Measurements from ENCODE around the gene VHLL. TPM values are rescaled to one million over a fixed set of nuclear protein-coding genes. Genes with fewer than 3 reads are reported as not detected.

VHLL gene
- total RNA-seq, 4 donors from 2014 or later: not detected

GRCh38 chr1:156295391-156295947 is 3.6 kb downstream of the VHLL start, which contains the start of gene GLMP:
TSS of gene GLMP (minus strand) at chr1:156295679. CDS start at chr1:156295645, 34 bp downstream.
- WGBS, 2 donors: 0 to 1% methylated on average over 17 of the region's 17 CpGs
- peak within 1 kb of the TSS; percentile 76 for H3K4me3 ChIP-seq (ENCODE audit: low read depth, poor library complexity, severe bottlenecking)

GRCh38 chr1:156293895-156294294 is 5.2 kb downstream of the VHLL start:
- no peak for TF ChIP-seq POLR2A (IDR thresholded peaks at IDR 0.05)
- TF ChIP-seq CTCF (IDR thresholded peaks at IDR 0.05): no peak
- WGBS, 2 donors: 89 to 93% methylated on average over 9 of the region's 9 CpGs
- no peak overlapping the region for H3K4me3 ChIP-seq (ENCODE audit: low read depth, poor library complexity, severe bottlenecking)
- intact Hi-C loops (cut with DNase I; ENCODE audit: low total_unique reads): no loop called here
- no peak for DNase-seq (ENCODE audit: low spot score in 2 of 2)

More at GRCh38 chr1:156295391-156295947, 3.6 kb downstream of the VHLL start, which contains the start of gene GLMP:
- intact Hi-C loops (cut with DNase I; ENCODE audit: low total_unique reads): no loop called here
- no peak for TF ChIP-seq POLR2A (IDR thresholded peaks at IDR 0.05)
- no peak for TF ChIP-seq CTCF (IDR thresholded peaks at IDR 0.05)
- DNase-seq (ENCODE audit: low spot score in 2 of 2): peak; percentile 74 to 94

GRCh38 chr1:156293098-156293434 is 6.0 kb downstream of the VHLL start:
- no peak overlapping the region for H3K4me3 ChIP-seq (ENCODE audit: low read depth, poor library complexity, severe bottlenecking)
- no peak for DNase-seq (ENCODE audit: low spot score in 2 of 2)
- intact Hi-C loops (cut with DNase I; ENCODE audit: low total_unique reads): no loop called here
- TF ChIP-seq POLR2A (IDR thresholded peaks at IDR 0.05) (no peak), CTCF (IDR thresholded peaks at IDR 0.05) (no peak)
- 83 to 87% methylated on average over 6 to 8 of the region's 8 CpGs for WGBS, 2 donors

- DNase-seq (ENCODE audit: low spot score in 2 of 2): peak; percentile 84 to 97
- TF ChIP-seq POLR2A (IDR thresholded peaks at IDR 0.05) (no peak), CTCF (IDR thresholded peaks at IDR 0.05) (no peak)
- WGBS, 2 donors: 18 to 24% methylated on average over 36 to 37 of the region's 37 CpGs
- intact Hi-C loops (cut with DNase I; ENCODE audit: low total_unique reads): no loop called here
- H3K4me3 ChIP-seq (ENCODE audit: low read depth, poor library complexity, severe bottlenecking): no peak overlapping the region
Measured at GRCh38 chr1:156291226-156292061, 7.7 kb downstream of the VHLL start.

GRCh38 chr1:156289857-156290256 is 9.2 kb downstream of the VHLL start:
- TF ChIP-seq POLR2A (IDR thresholded peaks at IDR 0.05) (no peak), CTCF (IDR thresholded peaks at IDR 0.05) (no peak)
- intact Hi-C loops (cut with DNase I; ENCODE audit: low total_unique reads): no loop called here
- H3K4me3 ChIP-seq (ENCODE audit: low read depth, poor library complexity, severe bottlenecking): no peak overlapping the region
- no peak for DNase-seq (ENCODE audit: low spot score in 2 of 2)

All from lower leg skin (tissue), 4 donors.